Karpas-422 (cell line): Measurements from ENCODE around the gene LMTK2. TPM values are rescaled to one million over a fixed set of nuclear protein-coding genes. Genes with fewer than 3 reads are reported as not detected.

Experiments used
- DNase-seq: peaks from one replicate; pipeline ENCODE4 v3.0.0-alpha.2; 2015
- H2AFZ ChIP-seq: fragments of 200-600 bp; sonication (generic); 2 replicates; pipeline ENCODE4 v1.6.1; 2014; ENCODE audit warnings: antibody characterized with exemption, low read length, mixed read lengths
- H3K27ac ChIP-seq: fragments of 200-600 bp; sonication (generic); 2 replicates; pipeline ENCODE4 v1.5.1; 2014; ENCODE audit warnings: mild to moderate bottlenecking, low read length, moderate library complexity
- H3K27me3 ChIP-seq: fragments of 200-600 bp; sonication (generic); 2 replicates; pipeline ENCODE4 v1.6.1; 2014; ENCODE audit warnings: low read length, mixed read lengths
- H3K36me3 ChIP-seq: fragments of 200-600 bp; sonication (generic); 2 replicates; pipeline ENCODE4 v1.6.1; 2014; ENCODE audit warnings: low read length, mixed read lengths; ENCODE audit not compliant: insufficient read depth
- H3K4me1 ChIP-seq: fragments of 200-600 bp; sonication (generic); 2 replicates; pipeline ENCODE4 v1.6.1; 2014; ENCODE audit warnings: mild to moderate bottlenecking, low read length, mixed read lengths
- H3K4me2 ChIP-seq: fragments of 200-600 bp; sonication (generic); 2 replicates; pipeline ENCODE4 v1.6.1; 2014; ENCODE audit warnings: low read length, low read depth, mild to moderate bottlenecking; ENCODE audit not compliant: poor library complexity, severe bottlenecking
- H3K4me3 ChIP-seq: fragments of 200-600 bp; sonication (generic); 2 replicates; pipeline ENCODE4 v1.5.1; 2014; ENCODE audit warnings: mild to moderate bottlenecking, antibody characterized with exemption, low read length, mixed read lengths
- H3K79me2 ChIP-seq: fragments of 200-600 bp; sonication (generic); 2 replicates; pipeline ENCODE4 v1.6.1; 2014; ENCODE audit warnings: mild to moderate bottlenecking, low read length, mixed read lengths
- H3K9ac ChIP-seq: fragments of 200-600 bp; sonication (generic); 2 replicates; pipeline ENCODE4 v1.6.0; 2014; ENCODE audit warnings: low read length
- H3K9me2 ChIP-seq: fragments of 200-600 bp; sonication (generic), shearing (Covaris generic); replicated peaks from 2 replicates; pipeline ENCODE4 v1.6.0; 2014; ENCODE audit warnings: mild to moderate bottlenecking, low read length, moderate library complexity; ENCODE audit not compliant: insufficient read depth
- H3K9me3 ChIP-seq: fragments of 300-700, 200-600 bp; sonication (generic); 2 replicates; pipeline ENCODE4 v1.6.1; 2014; ENCODE audit warnings: low read length, mixed read lengths
- H4K20me1 ChIP-seq: fragments of 200-600 bp; sonication (generic); 2 replicates; pipeline ENCODE4 v1.6.1; 2014; ENCODE audit warnings: mild to moderate bottlenecking, antibody characterized with exemption, low read length, low read depth; ENCODE audit not compliant: insufficient read depth
- total RNA-seq: library from RNA; depleted of rRNA; stranded (reverse); fragments of >200 nt; shearing (Covaris generic); gene quantifications from 2 replicates; pipeline ENCODE4 v1.2.3, GENCODE V29; 2014; ENCODE audit warnings: low replicate concordance; rRNA removed

The LMTK2 gene
- total RNA-seq, 1 experiment from 2014 or later: 9.1 TPM

- Histone ChIP-seq H3K4me1 (peaks cover 21% of the 10 kb centered on the region), H2AFZ (no peak overlapping the region), H3K79me2 (peaks cover 24% of the 10 kb centered on the region), H3K4me2 (no peak overlapping the region), H3K9ac (no peak overlapping the region), H3K36me3 (no peaks in the 10 kb centered on the region), H3K4me3 (no peak overlapping the region), H4K20me1 (no peaks in the 10 kb centered on the region), H3K27me3 (no peaks in the 10 kb centered on the region), H3K27ac (no peak overlapping the region), H3K9me3 (no peaks in the 10 kb centered on the region), H3K9me2 (no peaks in the 10 kb centered on the region)
- DNase-seq: no peak
These were observed 148.4 kb downstream of the LMTK2 start for GRCh38 chr7:98254951-98255610.

GRCh38 chr7:98256431-98256830, 149.8 kb downstream of the LMTK2 start:
- H3K79me2 ChIP-seq: peaks cover 24% of the 10 kb centered on the region
- peaks cover 10% of the 10 kb centered on the region for H3K4me1 ChIP-seq
- H3K4me2 ChIP-seq: no peak overlapping the region
- H3K27ac ChIP-seq: no peak overlapping the region
- H3K9me2 ChIP-seq: no peaks in the 10 kb centered on the region
- H4K20me1 ChIP-seq: no peaks in the 10 kb centered on the region
- no peaks in the 10 kb centered on the region for H3K9me3 ChIP-seq
- H3K27me3 ChIP-seq: no peaks in the 10 kb centered on the region
- H3K36me3 ChIP-seq: 0 out of 2 replicates have a peak, but pooled peaks cover under 1% of the 10 kb centered on the region
- DNase-seq: no peak
- H3K9ac ChIP-seq: no peak overlapping the region
- no peak overlapping the region for H3K4me3 ChIP-seq
- no peak overlapping the region for H2AFZ ChIP-seq

GRCh38 chr7:98257701-98258100, 151.0 kb downstream of the LMTK2 start:
- Histone ChIP-seq H3K9me3 (no peaks in the 10 kb centered on the region), H3K36me3 (0 out of 2 replicates have a peak, but pooled peaks cover 3% of the 10 kb centered on the region), H3K9ac (no peak overlapping the region), H3K4me3 (no peak overlapping the region), H4K20me1 (no peaks in the 10 kb centered on the region), H2AFZ (no peak overlapping the region), H3K27me3 (no peaks in the 10 kb centered on the region), H3K4me2 (no peak overlapping the region), H3K4me1 (peaks cover 8% of the 10 kb centered on the region), H3K27ac (no peak overlapping the region), H3K79me2 (peaks cover 19% of the 10 kb centered on the region), H3K9me2 (no peaks in the 10 kb centered on the region)
- DNase-seq: no peak

Other genes with a start within 250 kb of the LMTK2 start
- gene ASNS, start 234.5 kb upstream of the LMTK2 start, total RNA-seq: 313 and 501 TPM in 2 replicates
- gene OCM2, start 116.7 kb upstream of the LMTK2 start, total RNA-seq: not detected in 2 replicates
- not detected in 2 replicates for gene BHLHA15, start 104.6 kb downstream of the LMTK2 start, total RNA-seq
- gene TECPR1, start 145.4 kb downstream of the LMTK2 start, total RNA-seq: 28.4 and 30.7 TPM in 2 replicates
- gene BRI3, start 174.8 kb downstream of the LMTK2 start, total RNA-seq: 26.6 and 34.7 TPM in 2 replicates